H1 (cell line): ENCODE data around the gene LRRK1. TPM values are rescaled to one million over a fixed set of nuclear protein-coding genes. Genes with fewer than 3 reads are reported as not detected.

Source experiments
- BCL11A ChIP-seq, 2 experiments: IDR thresholded peaks; one replicate each; pipeline ENCODE4 v1.6.1; 2011; ENCODE audit warnings: low read depth in 2 of 2, low read length in 2 of 2, mild to moderate bottlenecking in 2 of 2
- CBX8 ChIP-seq: fragments of 300-800, 300-1000 bp; sonication (generic); IDR thresholded peaks from 2 replicates; pipeline ENCODE4 v1.7.1; 2016; ENCODE audit warnings: low read depth, low read length, borderline replicate concordance
- CHD1 ChIP-seq: IDR thresholded peaks from 2 replicates; pipeline ENCODE4 v1.6.1; 2012; ENCODE audit warnings: low read depth, low read length, improper control_type of control experiment
- CREB1 ChIP-seq: IDR thresholded peaks from 2 replicates; pipeline ENCODE4 v1.6.1; 2012; ENCODE audit warnings: inconsistent platforms
- CTCF ChIP-seq, 3 experiments: IDR thresholded peaks; 1 replicate in 2 of 3; 2 replicates in 1 of 3; pipeline versions ENCODE4 v1.5.1 to v1.6.1; 2011; ENCODE audit warnings: low read length in 3 of 3, mild to moderate bottlenecking in 3 of 3, inconsistent platforms in 2 of 3, low read depth in 1 of 3, moderate library complexity in 1 of 3; ENCODE audit not compliant: insufficient read depth in 1 of 3; ENCODE audit errors: control extremely low read depth in 1 of 3
- GABPA ChIP-seq: IDR thresholded peaks from 2 replicates; pipeline ENCODE4 v1.6.1; 2011; ENCODE audit warnings: mild to moderate bottlenecking, low read length, moderate library complexity, borderline replicate concordance; ENCODE audit not compliant: insufficient read depth
- GTF2F1 ChIP-seq: IDR thresholded peaks from 2 replicates; pipeline ENCODE4 v1.6.1; 2012; ENCODE audit warnings: low read depth, low read length, improper control_type of control experiment, borderline replicate concordance
- JUND ChIP-seq: IDR thresholded peaks from 2 replicates; pipeline ENCODE4 v1.6.1; 2011; ENCODE audit warnings: mild to moderate bottlenecking, improper control_type of control experiment, low read length
- KDM4A ChIP-seq: IDR thresholded peaks from one replicate; pipeline ENCODE4 v1.7.1; 2012; ENCODE audit warnings: low read depth, mild to moderate bottlenecking, moderate library complexity, low read length, inconsistent platforms; ENCODE audit not compliant: severe bottlenecking
- MAFK ChIP-seq: IDR thresholded peaks from 2 replicates; pipeline ENCODE4 v1.6.1; 2012; ENCODE audit warnings: low read depth, mild to moderate bottlenecking, improper control_type of control experiment, low read length
- RBBP5 ChIP-seq: IDR thresholded peaks from 2 replicates; pipeline ENCODE4 v1.7.1; 2012; ENCODE audit warnings: low read depth, mild to moderate bottlenecking, inconsistent platforms, low read length, moderate library complexity, borderline replicate concordance
- SIN3A ChIP-seq, 2 experiments: IDR thresholded peaks in 1 of 2; conservative IDR thresholded peaks in 1 of 2; 2 replicates each; pipeline ENCODE4 v1.6.1; 2011 to 2012; ENCODE audit warnings: low read length in 2 of 2, improper control_type of control experiment in 1 of 2, low read depth in 1 of 2, mild to moderate bottlenecking in 1 of 2
- SIX5 ChIP-seq: IDR thresholded peaks from 2 replicates; pipeline ENCODE4 v1.6.1; 2011; ENCODE audit warnings: mild to moderate bottlenecking, low read depth, low read length
- SP2 ChIP-seq: IDR thresholded peaks from 2 replicates; pipeline ENCODE4 v1.6.1; 2012; ENCODE audit warnings: mild to moderate bottlenecking, low read length, inconsistent platforms
- TAF7 ChIP-seq: optimal IDR thresholded peaks from 2 replicates; pipeline ENCODE3; 2011; ENCODE audit warnings: low read depth, mild to moderate bottlenecking, inconsistent platforms, low read length, moderate library complexity, borderline replicate concordance
- TBP ChIP-seq: IDR thresholded peaks from 2 replicates; pipeline ENCODE4 v1.6.1; 2011; ENCODE audit warnings: low read depth, low read length, improper control_type of control experiment
- TCF12 ChIP-seq: IDR thresholded peaks from 2 replicates; pipeline ENCODE4 v1.6.1; 2011; ENCODE audit warnings: low read depth, mild to moderate bottlenecking, low read length
- USF2 ChIP-seq: IDR thresholded peaks from 2 replicates; pipeline ENCODE4 v1.6.1; 2011; ENCODE audit warnings: low read length, improper control_type of control experiment
- ZNF274 ChIP-seq: IDR thresholded peaks from 2 replicates; pipeline ENCODE4 v1.7.0; 2012; ENCODE audit warnings: low read length, borderline replicate concordance; ENCODE audit errors: extremely low read depth
- polyA plus RNA-seq, 7 experiments: library from polyadenylated mRNA; depleted of rRNA in 3 of 7; stranded (reverse) in 5 of 7; unstranded in 2 of 7; fragments of >200 nt in 5 of 7; fragments of 200-250 nt in 2 of 7; gene quantifications; 1 replicate in 5 of 7; 2 replicates in 1 of 7; 4 replicates in 1 of 7; pipeline versions ENCODE4 v1.2.1 to v1.2.3, GENCODE V29; 2011 to 2013; ENCODE audit warnings: missing spikeins in 2 of 7, mixed read lengths in 2 of 7
- total RNA-seq: library from RNA; stranded (reverse); fragmentation: NEBNext Ultra II Directional; extraction: Animal tissue kit (Norgen Biotek cat#: 25700); gene quantifications from 2 replicates; pipeline ENCODE4 v1.2.1, GENCODE V29; 2021

LRRK1 gene
- total and polyA plus RNA-seq, 2 of the 8 experiments (the other 6 are each of a cell fraction or from before 2014, with no cell fraction given): 1.2 to 3.6 TPM

DNA sequence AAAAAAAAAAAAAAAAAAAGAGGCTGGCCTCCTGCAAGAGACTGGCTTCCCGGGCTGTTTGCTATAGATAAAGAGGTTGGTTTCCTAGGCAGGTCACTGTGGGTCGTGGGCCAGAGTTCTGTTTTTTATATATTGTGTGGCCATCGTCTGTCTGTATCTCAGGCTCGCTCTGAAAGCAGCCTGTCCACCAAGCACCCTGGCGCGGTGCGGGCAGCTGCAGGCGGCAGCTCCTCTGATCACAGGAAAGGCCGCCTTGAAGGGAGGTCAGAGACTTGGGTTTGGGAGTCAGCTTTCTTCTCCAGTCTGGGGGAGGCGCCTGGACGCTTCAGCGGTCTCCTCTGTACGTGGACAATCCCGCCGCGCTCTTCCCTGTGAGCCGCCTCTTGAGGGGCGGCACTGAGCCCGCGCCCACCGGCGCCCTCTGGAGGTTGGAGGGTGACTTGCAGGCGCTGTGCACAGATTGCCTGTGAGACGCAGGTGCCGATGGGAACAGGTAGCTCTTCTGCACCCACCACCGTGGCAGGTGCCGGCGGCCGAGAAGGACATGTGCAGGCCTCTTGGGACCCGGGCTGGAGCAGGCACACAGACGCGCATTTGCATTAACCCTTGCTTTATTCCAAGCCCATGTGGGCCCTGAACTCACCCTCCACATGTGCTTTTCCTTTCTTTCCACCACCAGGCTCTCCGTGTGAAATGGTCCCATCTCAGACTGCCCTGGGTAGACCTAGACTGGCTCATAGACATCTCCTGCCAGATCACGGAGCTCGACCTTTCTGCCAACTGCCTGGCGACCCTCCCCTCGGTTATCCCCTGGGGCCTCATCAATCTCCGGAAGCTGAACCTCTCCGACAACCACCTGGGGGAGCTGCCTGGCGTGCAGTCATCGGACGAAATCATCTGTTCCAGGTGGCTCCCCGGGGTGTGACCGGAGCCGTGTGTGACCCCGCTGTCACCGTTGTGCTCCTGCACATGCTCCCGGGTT lies 89.3 kb downstream of the LRRK1 start (continued):
- TF ChIP-seq RBBP5 (0 out of 2 replicates have a peak, but pooled peaks have one; percentile 40), SP2 (no peak), TCF12 (0 out of 2 replicates have a peak, but pooled peaks have one; percentile 38), KDM4A (peak; percentile 86), GABPA (peak; percentile 59; the same call in 1 of the 2 replicates), CREB1 (0 out of 2 replicates have a peak, but pooled peaks have one; percentile 23), MAFK (no peak), JUND (no peak), TAF7 (peak; percentile 17), CTCF (IDR thresholded peaks at IDR 0.05; ENCODE audit: control extremely low read depth in 1 of 3, insufficient read depth in 1 of 3, low read depth in 1 of 3, low read length in 3 of 3) (peak; percentile 96 to 98 (median 97)), SIX5 (no peak), BCL11A (IDR thresholded peaks at IDR 0.05; ENCODE audit: low read depth in 2 of 2, low read length in 2 of 2) (no peak), USF2 (no peak), CBX8 (no peak), TBP (peak; percentile 23; the same call in 1 of the 2 replicates), CHD1 (no peak), ZNF274 (no peak), GTF2F1 (no peak), SIN3A (conservative IDR thresholded peaks at IDR 0.05 in 1 of 2, IDR thresholded peaks at IDR 0.05 in 1 of 2; ENCODE audit: low read depth in 1 of 2, low read length in 2 of 2) (no peak)
